Fibroblast of villous mesenchyme (primary cell): ENCODE measurements around the gene KRT81. TPM values are rescaled to one million over a fixed set of nuclear protein-coding genes. Genes with fewer than 3 reads are reported as not detected.
"Not testable (repeated sequence)": the region's sequence is repeated elsewhere in the genome, so short reads cannot be mapped to it uniquely, and the experiment has no call there.

Source experiments
- DNase-seq: peaks from one replicate; pipeline ENCODE4 v3.0.0-alpha.2; 2010; ENCODE audit warnings: low read depth
- H3K4me3 ChIP-seq: 2 replicates; pipeline ENCODE4 v1.5.1; 2011; ENCODE audit warnings: low read depth, mild to moderate bottlenecking, low read length
- total RNA-seq: library from RNA; depleted of rRNA; stranded (reverse); fragments of >200 nt; gene quantifications from 2 replicates; pipeline ENCODE4 v1.2.3, GENCODE V29; 2012
- TF ChIP-seq, protein P1 (sequence below): IDR thresholded peaks from 2 replicates; pipeline ENCODE4 v1.5.1; 2012; ENCODE audit warnings: low read depth, mild to moderate bottlenecking, low read length; ENCODE audit not compliant: insufficient read depth

The KRT81 gene
- total RNA-seq, 1 donor = not detected

GRCh38 chr12:52243856-52244614, 47.3 kb downstream of the KRT81 start:
- peak; percentile 90 for DNase-seq
- no peak overlapping the region for H3K4me3 ChIP-seq
- TF ChIP-seq, protein P1, sequence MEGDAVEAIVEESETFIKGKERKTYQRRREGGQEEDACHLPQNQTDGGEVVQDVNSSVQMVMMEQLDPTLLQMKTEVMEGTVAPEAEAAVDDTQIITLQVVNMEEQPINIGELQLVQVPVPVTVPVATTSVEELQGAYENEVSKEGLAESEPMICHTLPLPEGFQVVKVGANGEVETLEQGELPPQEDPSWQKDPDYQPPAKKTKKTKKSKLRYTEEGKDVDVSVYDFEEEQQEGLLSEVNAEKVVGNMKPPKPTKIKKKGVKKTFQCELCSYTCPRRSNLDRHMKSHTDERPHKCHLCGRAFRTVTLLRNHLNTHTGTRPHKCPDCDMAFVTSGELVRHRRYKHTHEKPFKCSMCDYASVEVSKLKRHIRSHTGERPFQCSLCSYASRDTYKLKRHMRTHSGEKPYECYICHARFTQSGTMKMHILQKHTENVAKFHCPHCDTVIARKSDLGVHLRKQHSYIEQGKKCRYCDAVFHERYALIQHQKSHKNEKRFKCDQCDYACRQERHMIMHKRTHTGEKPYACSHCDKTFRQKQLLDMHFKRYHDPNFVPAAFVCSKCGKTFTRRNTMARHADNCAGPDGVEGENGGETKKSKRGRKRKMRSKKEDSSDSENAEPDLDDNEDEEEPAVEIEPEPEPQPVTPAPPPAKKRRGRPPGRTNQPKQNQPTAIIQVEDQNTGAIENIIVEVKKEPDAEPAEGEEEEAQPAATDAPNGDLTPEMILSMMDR = no peak

GRCh38 chr12:52243259-52243855, 48.0 kb downstream of the KRT81 start:
- TF ChIP-seq, protein P1 = no peak
- peak; percentile 8 for DNase-seq
- H3K4me3 ChIP-seq = no peak overlapping the region

GRCh38 chr12:52242442-52243258, 48.7 kb downstream of the KRT81 start:
- DNase-seq = no peak
- no peak overlapping the region for H3K4me3 ChIP-seq
- TF ChIP-seq, protein P1 = no peak

- no peak for DNase-seq
- H3K4me3 ChIP-seq = no peak overlapping the region
- TF ChIP-seq, protein P1 = no peak
Observed at GRCh38 chr12:52241205-52241842, 50.0 kb downstream of the KRT81 start.

DNA sequence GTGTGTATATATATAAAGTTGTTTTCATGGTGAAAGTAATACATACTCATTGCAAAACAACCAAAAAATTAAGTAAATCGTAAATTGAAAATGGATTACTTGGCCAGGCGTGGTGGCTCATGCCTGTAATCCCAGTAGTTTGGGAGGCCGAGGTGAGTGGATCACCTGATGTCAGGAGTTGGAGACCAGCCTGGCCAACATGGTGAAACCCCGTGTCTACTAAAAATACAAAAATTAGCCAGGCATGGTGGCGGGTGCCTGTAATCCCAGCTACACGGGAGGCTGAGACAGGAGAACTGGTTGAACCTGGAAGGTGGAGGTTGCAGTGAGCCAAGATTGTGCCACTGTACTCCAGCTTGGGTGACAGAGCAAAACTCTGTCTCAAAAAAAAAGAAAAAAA, 51.1 kb downstream of the KRT81 start:
- not testable (repeated sequence) for H3K4me3 ChIP-seq, DNase-seq

GRCh38 chr12:52239767-52240166, 51.6 kb downstream of the KRT81 start:
- H3K4me3 ChIP-seq = no peak overlapping the region
- DNase-seq = no peak
- TF ChIP-seq, protein P1 = no peak
